Measurements from ENCODE around the gene DGLUCY. TPM values are rescaled to one million over a fixed set of nuclear protein-coding genes. Genes with fewer than 3 reads are reported as not detected.
"Not testable (repeated sequence)": the region's sequence is repeated elsewhere in the genome, so short reads cannot be mapped to it uniquely, and the experiment has no call there.

The DGLUCY gene
- total and polyA plus RNA-seq, 4 donors: 29.0 to 74.3 (median 52.1) TPM

DNA sequence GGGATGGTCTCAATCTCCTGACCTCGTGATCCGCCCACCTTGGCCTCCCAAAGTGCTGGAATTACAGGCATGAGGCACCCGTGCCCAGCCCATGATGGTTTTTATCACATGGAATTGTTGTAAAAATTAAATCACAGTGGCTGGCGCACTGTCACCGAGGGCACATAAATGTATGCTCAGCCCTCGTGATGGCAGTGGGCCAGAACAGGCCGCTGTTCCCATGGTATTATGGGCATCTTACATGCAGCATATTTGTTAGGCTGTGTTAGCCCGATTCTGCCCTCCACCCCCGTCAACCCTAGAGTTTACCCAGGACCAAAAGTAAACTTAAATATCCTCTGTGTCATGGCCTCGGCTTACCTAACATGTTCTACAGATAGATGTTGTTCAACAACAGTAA, 82.0 kb downstream of the DGLUCY start:
- 92 to 97% methylated on average over 10 of the region's 10 CpGs for WGBS, 2 donors
- no peak overlapping the region for H3K9ac ChIP-seq (ENCODE audit: insufficient read depth in 1 of 2, low read length in 2 of 2)
- H3K4me1 ChIP-seq (ENCODE audit: control insufficient read depth in 5 of 5, insufficient read depth in 5 of 5, low read length in 5 of 5): peaks cover 0 to 2% (median 0%) of the 10 kb centered on the region in 5 donors
- no peak for ATAC-seq (ENCODE audit: insufficient read depth, low FRiP score)
- H3K4me3 ChIP-seq: no peak overlapping the region
- H3K36me3 ChIP-seq (ENCODE audit: control insufficient read depth in 4 of 4, insufficient read depth in 4 of 4, low read length in 4 of 4): peaks cover 11 to 35% (median 22%) of the 10 kb centered on the region in 4 donors
- H3K27me3 ChIP-seq (ENCODE audit: control insufficient read depth in 3 of 3, insufficient read depth in 3 of 3, low read length in 2 of 3): no peaks in the 10 kb centered on the region
- no peak overlapping the region for H3K27ac ChIP-seq (ENCODE audit: low read depth in 1 of 2, low read length in 1 of 2)
- H3K9me3 ChIP-seq (ENCODE audit: control insufficient read depth in 4 of 4, insufficient read depth in 3 of 4, low read length in 3 of 4): peaks cover 0 to 1% (median 0%) of the 10 kb centered on the region in 4 donors
- no peak for DNase-seq
- TF ChIP-seq CTCF (IDR thresholded peaks at IDR 0.05; ENCODE audit: control extremely low read depth, extremely low read depth): no peak

DNA sequence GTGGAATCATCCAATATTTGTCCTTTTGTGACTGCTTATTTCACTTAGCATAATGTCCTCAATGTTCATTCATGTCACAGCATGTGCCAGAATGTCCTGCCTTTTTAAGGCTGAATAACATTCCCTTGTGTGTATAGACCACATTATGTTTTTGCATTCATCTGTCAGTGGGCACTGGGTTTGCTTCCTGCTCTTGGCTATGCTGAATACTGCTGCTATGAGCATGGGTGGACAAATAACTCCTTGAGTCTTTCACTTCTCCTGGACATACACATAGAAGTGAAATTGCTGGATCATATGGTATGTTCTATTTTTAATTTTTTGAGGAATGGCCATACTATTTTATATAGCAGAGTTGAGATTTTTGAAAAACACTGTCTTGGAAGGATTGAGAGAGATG, 83.8 kb downstream of the DGLUCY start:
- no peak overlapping the region for H3K27ac ChIP-seq (ENCODE audit: low read depth in 1 of 2, low read length in 1 of 2)
- DNase-seq (no peak), ATAC-seq (ENCODE audit: insufficient read depth, low FRiP score) (no peak)
- no peak overlapping the region for H3K9ac ChIP-seq (ENCODE audit: insufficient read depth in 1 of 2, low read length in 2 of 2)
- H3K27me3 ChIP-seq (ENCODE audit: control insufficient read depth in 3 of 3, insufficient read depth in 3 of 3, low read length in 2 of 3): no peaks in the 10 kb centered on the region
- no peak for TF ChIP-seq CTCF (IDR thresholded peaks at IDR 0.05; ENCODE audit: control extremely low read depth, extremely low read depth)
- H3K36me3 ChIP-seq (ENCODE audit: control insufficient read depth in 4 of 4, insufficient read depth in 4 of 4, low read length in 4 of 4): peaks cover 9 to 31% (median 22%) of the 10 kb centered on the region in 4 donors
- peaks cover 0 to 1% (median 0%) of the 10 kb centered on the region in 4 donors for H3K9me3 ChIP-seq (ENCODE audit: control insufficient read depth in 4 of 4, insufficient read depth in 3 of 4, low read length in 3 of 4)
- H3K4me3 ChIP-seq: no peak overlapping the region
- peaks cover 0 to 6% (median 0%) of the 10 kb centered on the region in 5 donors for H3K4me1 ChIP-seq (ENCODE audit: control insufficient read depth in 5 of 5, insufficient read depth in 5 of 5, low read length in 5 of 5)

- not testable (repeated sequence) for DNase-seq; H3K9ac ChIP-seq (ENCODE audit: insufficient read depth in 1 of 2, low read length in 2 of 2); H3K4me1 ChIP-seq (ENCODE audit: control insufficient read depth in 5 of 5, insufficient read depth in 5 of 5, low read length in 5 of 5); ATAC-seq (ENCODE audit: insufficient read depth, low FRiP score); H3K27me3 ChIP-seq (ENCODE audit: control insufficient read depth in 3 of 3, insufficient read depth in 3 of 3, low read length in 2 of 3); H3K9me3 ChIP-seq (ENCODE audit: control insufficient read depth in 4 of 4, insufficient read depth in 3 of 4, low read length in 3 of 4); H3K4me3 ChIP-seq; H3K27ac ChIP-seq (ENCODE audit: low read depth in 1 of 2, low read length in 1 of 2)
- H3K36me3 ChIP-seq (ENCODE audit: control insufficient read depth in 4 of 4, insufficient read depth in 4 of 4, low read length in 4 of 4): peaks cover 21 to 39% (median 29%) of the 10 kb centered on the region in 4 donors
- 95 to 96% methylated on average over 6 of the region's 6 CpGs for WGBS, 2 donors
Measured at GRCh38 chr14:91200802-91201201, 86.9 kb downstream of the DGLUCY start.

DNA sequence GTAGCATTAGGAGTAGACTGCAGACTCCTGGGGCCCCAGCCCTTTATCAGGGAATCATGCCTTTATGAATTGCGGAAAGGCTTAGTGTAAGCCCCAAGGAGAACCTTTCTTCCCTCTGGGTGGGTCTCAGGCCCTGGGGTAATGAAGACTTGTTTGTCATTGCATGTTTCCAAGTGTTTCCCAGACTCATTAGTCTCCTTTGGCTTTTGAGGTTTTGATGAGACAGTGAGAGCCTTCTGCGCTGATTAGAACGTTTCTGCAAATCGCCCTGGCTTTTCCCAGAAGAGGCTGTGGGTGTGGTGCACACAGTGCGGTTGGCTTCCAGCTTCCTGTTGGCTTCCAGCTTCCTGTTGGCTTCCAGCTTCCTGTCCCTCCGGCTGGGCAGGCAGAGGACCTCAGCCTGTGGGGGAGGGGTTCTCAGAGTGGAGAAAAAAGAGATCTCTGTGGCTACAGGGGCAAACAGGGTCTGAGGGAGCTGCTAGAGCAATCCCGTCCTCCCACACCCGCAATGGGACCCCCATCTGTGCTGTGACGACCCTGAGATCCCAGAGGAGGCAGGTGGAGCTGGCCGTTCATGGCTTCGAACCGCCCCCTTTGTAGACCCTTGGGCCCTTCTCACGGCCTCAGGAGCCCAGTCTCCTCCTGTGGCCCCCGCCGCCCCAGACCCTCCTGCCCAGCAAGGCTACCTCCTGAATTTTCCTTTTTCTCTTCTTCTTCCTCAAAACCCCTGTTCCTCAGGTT, 88.5 kb downstream of the DGLUCY start:
- Histone ChIP-seq H3K4me3 (no peak overlapping the region), H3K9ac (ENCODE audit: insufficient read depth in 1 of 2, low read length in 2 of 2) (no peak overlapping the region), H3K9me3 (ENCODE audit: control insufficient read depth in 4 of 4, insufficient read depth in 3 of 4, low read length in 3 of 4) (no peaks in the 10 kb centered on the region), H3K36me3 (ENCODE audit: control insufficient read depth in 4 of 4, insufficient read depth in 4 of 4, low read length in 4 of 4) (peaks cover 14 to 31% (median 22%) of the 10 kb centered on the region in 4 donors), H3K4me1 (ENCODE audit: control insufficient read depth in 5 of 5, insufficient read depth in 5 of 5, low read length in 5 of 5) (peaks cover 0 to 11% (median 0%) of the 10 kb centered on the region in 5 donors), H3K27ac (ENCODE audit: low read depth in 1 of 2, low read length in 1 of 2) (peak overlapping the region in 1 of 2 donors; percentile 78), H3K27me3 (ENCODE audit: control insufficient read depth in 3 of 3, insufficient read depth in 3 of 3, low read length in 2 of 3) (no peaks in the 10 kb centered on the region)
- ATAC-seq (ENCODE audit: insufficient read depth, low FRiP score) (peak; percentile 6), DNase-seq (peak in 2 of 3 donors; percentile 11 to 28)
- TF ChIP-seq CTCF (IDR thresholded peaks at IDR 0.05; ENCODE audit: control extremely low read depth, extremely low read depth): no peak
- 66% methylated on average over 15 of the region's 15 CpGs for WGBS, 2 donors

Data from lung (tissue), 12 donors.